ENCODE measurements around the gene ARAP2.

ARAP2 gene

GRCh38 chr4:36091997-36092396 is 152.3 kb downstream of the ARAP2 start:
- Histone ChIP-seq H3K27ac (no peak overlapping the region), H3K36me3 (replicated peaks) (no peaks in the 10 kb centered on the region), H3K27me3 (replicated peaks) (no peaks in the 10 kb centered on the region), H3K4me3 (ENCODE audit: low read depth, low read length) (no peak overlapping the region)
- no peak for TF ChIP-seq CTCF (IDR thresholded peaks at IDR 0.05; ENCODE audit: low read depth, low read length, missing control alignments)
- no peak for DNase-seq
- in situ Hi-C loops (cut with HindIII; ENCODE audit: low pct_ligation_motif_present, low sequenced_read_pairs) = no loop called here

GRCh38 chr4:36088542-36088941 is 155.8 kb downstream of the ARAP2 start:
- Histone ChIP-seq H3K27me3 (replicated peaks) (no peaks in the 10 kb centered on the region), H3K27ac (no peak overlapping the region), H3K4me3 (ENCODE audit: low read depth, low read length) (no peak overlapping the region), H3K36me3 (replicated peaks) (no peaks in the 10 kb centered on the region)
- in situ Hi-C loops (cut with HindIII; ENCODE audit: low pct_ligation_motif_present, low sequenced_read_pairs) = no loop called here
- DNase-seq = no peak
- TF ChIP-seq CTCF (IDR thresholded peaks at IDR 0.05; ENCODE audit: low read depth, low read length, missing control alignments) = no peak

- no peak for TF ChIP-seq CTCF (IDR thresholded peaks at IDR 0.05; ENCODE audit: low read depth, low read length, missing control alignments)
- H3K27ac ChIP-seq = no peak overlapping the region
- H3K36me3 ChIP-seq (replicated peaks) = no peaks in the 10 kb centered on the region
- in situ Hi-C loops (cut with HindIII; ENCODE audit: low pct_ligation_motif_present, low sequenced_read_pairs) = no loop called here
- H3K27me3 ChIP-seq (replicated peaks) = no peaks in the 10 kb centered on the region
- DNase-seq = no peak
- no peak overlapping the region for H3K4me3 ChIP-seq (ENCODE audit: low read depth, low read length)
These were observed 158.0 kb downstream of the ARAP2 start for GRCh38 chr4:36086261-36086786.

- Histone ChIP-seq H3K27ac (no peak overlapping the region), H3K4me3 (ENCODE audit: low read depth, low read length) (no peak overlapping the region), H3K36me3 (replicated peaks) (no peaks in the 10 kb centered on the region), H3K27me3 (replicated peaks) (no peaks in the 10 kb centered on the region)
- no peak for DNase-seq
- in situ Hi-C loops (cut with HindIII; ENCODE audit: low pct_ligation_motif_present, low sequenced_read_pairs) = no loop called here
- no peak for TF ChIP-seq CTCF (IDR thresholded peaks at IDR 0.05; ENCODE audit: low read depth, low read length, missing control alignments)
These were observed 161.5 kb downstream of the ARAP2 start for GRCh38 chr4:36082817-36083216.

- H3K36me3 ChIP-seq (replicated peaks) = no peaks in the 10 kb centered on the region
These were observed 163.1 kb downstream of the ARAP2 start for GRCh38 chr4:36081185-36081584.

More at GRCh38 chr4:36081185-36081584, 163.1 kb downstream of the ARAP2 start:
- in situ Hi-C loops (cut with HindIII; ENCODE audit: low pct_ligation_motif_present, low sequenced_read_pairs) = no loop called here
- Histone ChIP-seq H3K27me3 (replicated peaks) (no peaks in the 10 kb centered on the region), H3K27ac (no peak overlapping the region), H3K4me3 (ENCODE audit: low read depth, low read length) (no peak overlapping the region)
- no peak for TF ChIP-seq CTCF (IDR thresholded peaks at IDR 0.05; ENCODE audit: low read depth, low read length, missing control alignments)
- DNase-seq = no peak

Measured in brain microvascular endothelial cell (primary cell).